BLaER1 (cell line): Measurements from ENCODE around the gene LSM14B.

Experiments used
- H3K27ac ChIP-seq: shearing (Covaris generic); formaldehyde crosslinking; 2 replicates; pipeline ENCODE4 v1.8.1; 2022
- H3K27me3 ChIP-seq: shearing (Covaris generic); formaldehyde crosslinking; 2 replicates; pipeline ENCODE4 v1.8.1; 2022
- H3K36me3 ChIP-seq: shearing (Covaris generic); formaldehyde crosslinking; 2 replicates; pipeline ENCODE4 v1.8.1; 2022
- H3K4me1 ChIP-seq: shearing (Covaris generic); formaldehyde crosslinking; 2 replicates; pipeline ENCODE4 v1.8.1; 2022
- H3K4me2 ChIP-seq: shearing (Covaris generic); formaldehyde crosslinking; 2 replicates; pipeline ENCODE4 v1.8.1; 2022
- H3K4me3 ChIP-seq: shearing (Covaris generic); formaldehyde crosslinking; 2 replicates; pipeline ENCODE4 v1.8.1; 2022
- H3K9ac ChIP-seq: shearing (Covaris generic); formaldehyde crosslinking; 2 replicates; pipeline ENCODE4 v1.8.1; 2022
- H3K9me3 ChIP-seq: shearing (Covaris generic); formaldehyde crosslinking; 2 replicates; pipeline ENCODE4 v1.8.1; 2022
- H4K20me1 ChIP-seq: shearing (Covaris generic); formaldehyde crosslinking; 2 replicates; pipeline ENCODE4 v1.8.1; 2022
- Cebpa-rat ChIP-seq: shearing (Covaris generic); IDR thresholded peaks from 2 replicates; pipeline ENCODE4 v1.8.1; 2022

LSM14B gene

GRCh38 chr20:62160253-62160652 is 38.0 kb downstream of the LSM14B start:
- Histone ChIP-seq H3K4me3 (no peak overlapping the region), H4K20me1 (peaks cover 62% of the 10 kb centered on the region), H3K4me1 (peaks cover 46% of the 10 kb centered on the region), H3K27ac (no peak overlapping the region), H3K36me3 (peaks cover 69% of the 10 kb centered on the region), H3K27me3 (no peaks in the 10 kb centered on the region), H3K9me3 (no peaks in the 10 kb centered on the region), H3K4me2 (no peak overlapping the region), H3K9ac (no peak overlapping the region)
- no peak for TF ChIP-seq Cebpa-rat

DNA sequence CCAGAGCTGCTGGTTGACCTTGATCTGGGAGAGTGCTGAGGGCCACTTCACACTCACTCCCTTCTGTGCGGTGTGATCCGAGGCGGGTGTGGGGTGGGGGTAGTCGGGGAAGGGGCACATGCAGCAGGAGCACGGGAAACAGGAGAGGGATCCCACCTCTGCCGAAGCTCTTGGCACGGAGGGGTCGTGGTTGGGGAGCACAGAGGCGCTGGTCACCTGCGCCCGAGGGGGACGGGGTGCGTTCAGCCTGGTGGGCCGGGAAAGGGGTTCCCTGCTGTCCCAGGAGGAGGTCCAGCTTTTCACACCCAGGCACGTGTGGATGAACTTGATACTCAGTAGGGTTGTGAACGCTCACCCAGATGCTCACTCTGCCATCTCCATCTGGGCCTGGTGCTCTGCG is 38.6 kb downstream of the LSM14B start:
- Histone ChIP-seq H3K36me3 (peaks cover 75% of the 10 kb centered on the region), H3K9me3 (no peaks in the 10 kb centered on the region), H3K27ac (no peak overlapping the region), H3K27me3 (no peaks in the 10 kb centered on the region), H4K20me1 (peaks cover 56% of the 10 kb centered on the region), H3K4me3 (no peak overlapping the region), H3K4me2 (no peak overlapping the region), H3K9ac (no peak overlapping the region), H3K4me1 (peaks cover 40% of the 10 kb centered on the region)
- TF ChIP-seq Cebpa-rat: no peak

- H3K9me3 ChIP-seq: no peaks in the 10 kb centered on the region
- no peaks in the 10 kb centered on the region for H3K27me3 ChIP-seq
- peaks cover 51% of the 10 kb centered on the region for H4K20me1 ChIP-seq
- no peak overlapping the region for H3K4me2 ChIP-seq
- peaks cover 35% of the 10 kb centered on the region for H3K4me1 ChIP-seq
- no peak overlapping the region for H3K4me3 ChIP-seq
- no peak overlapping the region for H3K9ac ChIP-seq
- TF ChIP-seq Cebpa-rat: no peak
- H3K27ac ChIP-seq: no peak overlapping the region
- peaks cover 80% of the 10 kb centered on the region for H3K36me3 ChIP-seq
These were observed 39.1 kb downstream of the LSM14B start for GRCh38 chr20:62161347-62161746.

GRCh38 chr20:62162765-62163484 is 40.6 kb downstream of the LSM14B start:
- Histone ChIP-seq H3K4me2 (no peak overlapping the region), H3K36me3 (peaks cover 95% of the 10 kb centered on the region), H3K9me3 (no peaks in the 10 kb centered on the region), H4K20me1 (peaks cover 35% of the 10 kb centered on the region), H3K4me3 (no peak overlapping the region), H3K9ac (no peak overlapping the region), H3K27me3 (no peaks in the 10 kb centered on the region), H3K27ac (no peak overlapping the region), H3K4me1 (peaks cover 19% of the 10 kb centered on the region)
- no peak for TF ChIP-seq Cebpa-rat

DNA sequence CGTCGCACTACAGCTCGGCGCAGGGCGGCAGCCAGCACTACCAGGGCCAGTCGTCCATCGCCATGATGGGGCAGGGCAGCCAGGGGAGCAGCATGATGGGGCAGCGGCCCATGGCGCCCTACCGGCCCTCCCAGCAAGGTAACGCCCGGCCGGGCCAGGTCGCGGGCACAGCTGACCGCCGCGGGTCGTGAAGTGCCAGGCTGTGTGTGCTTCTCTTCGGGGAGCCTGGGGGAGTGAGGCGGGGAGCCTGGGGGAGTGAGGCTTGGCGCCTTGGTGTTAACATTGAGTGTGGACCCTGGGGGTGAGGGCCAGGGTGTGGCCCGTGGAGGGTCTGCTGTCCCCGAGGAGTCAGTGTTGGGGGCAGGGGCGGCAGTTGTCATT is 41.2 kb downstream of the LSM14B start:
- H3K9me3 ChIP-seq: no peaks in the 10 kb centered on the region
- no peak overlapping the region for H3K9ac ChIP-seq
- no peak for TF ChIP-seq Cebpa-rat

GRCh38 chr20:62163986-62164762 is 41.9 kb downstream of the LSM14B start:
- Histone ChIP-seq H3K9me3 (no peaks in the 10 kb centered on the region), H3K4me2 (no peak overlapping the region), H3K9ac (no peak overlapping the region), H3K27me3 (no peaks in the 10 kb centered on the region), H3K4me3 (no peak overlapping the region), H4K20me1 (peaks cover 23% of the 10 kb centered on the region), H3K27ac (no peak overlapping the region), H3K4me1 (peaks cover 7% of the 10 kb centered on the region), H3K36me3 (peaks cover 97% of the 10 kb centered on the region)
- no peak for TF ChIP-seq Cebpa-rat

More for the DNA sequence above, 41.2 kb downstream of the LSM14B start:
- Histone ChIP-seq H3K4me3 (no peak overlapping the region), H3K27ac (no peak overlapping the region), H3K4me2 (no peak overlapping the region), H4K20me1 (peaks cover 30% of the 10 kb centered on the region), H3K27me3 (no peaks in the 10 kb centered on the region), H3K36me3 (peaks cover 97% of the 10 kb centered on the region), H3K4me1 (peaks cover 14% of the 10 kb centered on the region)

GRCh38 chr20:62164879-62165761 is 42.8 kb downstream of the LSM14B start:
- no peaks in the 10 kb centered on the region for H3K27me3 ChIP-seq
- H3K27ac ChIP-seq: no peak overlapping the region
- no peaks in the 10 kb centered on the region for H3K9me3 ChIP-seq
- H3K36me3 ChIP-seq: peaks cover 98% of the 10 kb centered on the region
- TF ChIP-seq Cebpa-rat: no peak
- peaks cover 15% of the 10 kb centered on the region; the same call in 1 of the 2 replicates for H4K20me1 ChIP-seq
- no peaks in the 10 kb centered on the region for H3K4me1 ChIP-seq
- H3K4me3 ChIP-seq: no peak overlapping the region
- H3K4me2 ChIP-seq: no peak overlapping the region
- H3K9ac ChIP-seq: no peak overlapping the region

- Histone ChIP-seq H4K20me1 (peaks cover 15% of the 10 kb centered on the region; the same call in 1 of the 2 replicates), H3K4me2 (no peak overlapping the region), H3K27me3 (no peaks in the 10 kb centered on the region), H3K4me1 (no peaks in the 10 kb centered on the region), H3K36me3 (peaks cover 98% of the 10 kb centered on the region), H3K4me3 (no peak overlapping the region), H3K27ac (no peak overlapping the region), H3K9me3 (no peaks in the 10 kb centered on the region), H3K9ac (no peak overlapping the region)
- peak; percentile 82 for TF ChIP-seq Cebpa-rat
These were observed 43.6 kb downstream of the LSM14B start for GRCh38 chr20:62165762-62166399.

DNA sequence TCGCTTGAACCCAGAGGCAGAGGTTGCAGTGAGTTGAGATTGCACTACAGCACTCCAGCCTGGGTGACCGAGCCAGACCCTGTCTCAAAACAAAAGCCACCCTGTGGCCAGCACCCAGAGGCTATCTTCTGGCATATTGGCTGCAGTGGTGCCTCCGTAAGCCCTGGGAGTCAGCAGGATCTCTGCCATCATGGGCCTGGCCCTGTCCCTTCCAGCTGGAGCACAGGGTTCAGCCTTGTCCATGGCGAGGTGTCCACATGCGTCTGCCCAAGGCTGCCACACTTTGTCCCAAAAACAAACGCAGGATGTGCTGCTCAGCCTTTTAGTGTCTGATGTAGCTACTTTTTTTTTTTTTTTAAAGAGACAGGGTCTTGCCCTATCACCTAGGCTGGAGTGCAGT is 45.2 kb downstream of the LSM14B start:
- Histone ChIP-seq H3K36me3 (peaks cover 96% of the 10 kb centered on the region), H4K20me1 (peaks cover 5% of the 10 kb centered on the region; the same call in 1 of the 2 replicates), H3K27me3 (no peaks in the 10 kb centered on the region), H3K4me1 (no peaks in the 10 kb centered on the region), H3K4me2 (no peak overlapping the region), H3K9ac (no peak overlapping the region), H3K9me3 (no peaks in the 10 kb centered on the region), H3K4me3 (no peak overlapping the region), H3K27ac (no peak overlapping the region)
- no peak for TF ChIP-seq Cebpa-rat
